A375 (cell line): ENCODE measurements around the gene CPNE2. TPM values are rescaled to one million over a fixed set of nuclear protein-coding genes. Genes with fewer than 3 reads are reported as not detected.

Experiments
- total RNA-seq: library from RNA; depleted of rRNA; stranded (reverse); fragments of >200 nt; shearing (Covaris generic); gene quantifications from 2 replicates; pipeline ENCODE4 v1.2.3, GENCODE V29; 2014; rRNA removed

The CPNE2 gene
- total RNA-seq, result 11.0 and 17.9 TPM in 2 replicates

GRCh38 chr16:57091975-57092785, at the start of gene CPNE2:
Gene CPNE2, plus strand, starts transcription at chr16:57092583. Its CDS starts 18,160 bp downstream, at chr16:57110743.

GRCh38 chr16:57185945-57186871, 93.8 kb downstream of the CPNE2 start, which contains the start of the genes PSME3IP1 and RSPRY1:
Gene PSME3IP1, minus strand, starts transcription at chr16:57186039. Its CDS starts 12,185 bp downstream, at chr16:57173854.
Gene RSPRY1, plus strand, starts transcription at chr16:57186329. Its CDS starts 18,330 bp downstream, at chr16:57204659.

Other genes starting within 250 kb of the CPNE2 start
- gene SLC12A3, start 227.4 kb upstream of the CPNE2 start, total RNA-seq, result not detected in 2 replicates
- 69.7 and 74.6 TPM in 2 replicates for gene HERPUD1, start 160.4 kb upstream of the CPNE2 start, total RNA-seq
- not detected in 2 replicates for gene CETP, start 130.6 kb upstream of the CPNE2 start, total RNA-seq
- 10.0 and 14.2 TPM in 2 replicates for gene NLRC5, start 103.0 kb upstream of the CPNE2 start, total RNA-seq
- gene PSME3IP1, start 93.5 kb downstream of the CPNE2 start, total RNA-seq, result 106 and 115 TPM in 2 replicates
- gene RSPRY1, start 93.7 kb downstream of the CPNE2 start, total RNA-seq, result 18.3 and 19.3 TPM in 2 replicates
- gene ARL2BP, start 152.7 kb downstream of the CPNE2 start, total RNA-seq, result 34.5 and 35.4 TPM in 2 replicates
- gene PLLP, start 192.1 kb downstream of the CPNE2 start, total RNA-seq, result not detected in 2 replicates